ENCODE results near the gene FTCDNL1.

FTCDNL1 gene

DNA sequence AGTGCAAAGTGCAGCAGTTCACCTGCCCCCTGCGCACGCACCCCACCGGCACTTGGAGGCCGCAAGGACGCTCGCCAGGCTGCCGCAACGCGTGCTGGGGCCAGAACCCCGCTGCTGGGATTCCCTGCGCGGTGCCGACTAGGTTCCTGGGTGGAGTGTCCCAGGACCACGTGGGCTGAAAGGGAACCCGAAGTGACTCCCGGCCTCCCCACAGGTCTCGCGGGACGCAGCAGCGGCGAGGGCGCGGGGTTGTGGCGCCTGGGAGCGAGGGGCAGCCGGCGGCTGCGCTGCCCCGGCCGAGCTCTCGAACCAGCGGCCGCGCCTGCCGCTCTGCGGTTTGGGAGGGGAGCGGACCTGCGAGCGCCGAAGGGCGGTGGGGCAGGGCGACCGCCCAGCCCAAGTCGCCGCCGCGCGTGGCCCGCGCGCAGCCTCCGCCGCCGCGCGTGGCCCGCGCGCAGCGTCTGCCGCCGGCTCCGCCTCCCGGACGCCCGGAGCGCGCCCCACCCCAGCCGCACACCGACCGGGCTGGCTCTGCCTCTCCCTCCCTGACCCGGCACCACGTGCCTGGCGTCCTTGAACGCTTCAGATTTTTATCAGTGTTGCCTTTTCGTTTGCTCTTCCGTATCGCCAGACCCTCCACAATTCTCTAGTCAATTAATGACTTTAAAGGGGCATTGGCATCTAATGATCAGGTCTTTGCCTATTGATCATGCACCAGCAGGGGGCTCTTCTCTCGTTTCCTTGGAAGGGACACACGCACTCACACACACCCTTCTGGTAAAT, at the start of gene FTCDNL1:
FTCDNL1 (minus strand) TSS at position 475 of the 783 bp plus-strand sequence. CDS start 2,230 bp downstream, outside the sequence.
- peak; percentile 24 for DNase-seq

DNA sequence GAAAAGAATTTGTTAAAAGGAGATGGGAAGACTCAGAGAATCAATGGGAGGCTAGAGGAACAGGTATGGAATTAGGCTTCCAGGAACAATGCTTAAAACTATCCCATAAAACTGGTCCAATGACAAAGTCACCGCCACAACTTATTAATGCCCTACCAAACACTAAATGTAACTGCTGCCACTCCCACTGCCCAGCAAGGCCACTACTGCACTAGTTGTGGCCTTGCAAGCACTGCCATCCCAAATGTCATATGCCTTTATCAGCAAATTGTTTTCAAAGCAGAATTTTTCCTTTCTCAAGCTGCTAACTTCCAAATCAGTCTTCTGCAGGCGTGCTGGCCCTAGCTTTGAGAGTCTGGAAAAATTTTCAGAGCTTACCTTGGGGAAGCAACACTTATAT, 45.6 kb upstream of the FTCDNL1 start:
- DNase-seq, result no peak

DNA sequence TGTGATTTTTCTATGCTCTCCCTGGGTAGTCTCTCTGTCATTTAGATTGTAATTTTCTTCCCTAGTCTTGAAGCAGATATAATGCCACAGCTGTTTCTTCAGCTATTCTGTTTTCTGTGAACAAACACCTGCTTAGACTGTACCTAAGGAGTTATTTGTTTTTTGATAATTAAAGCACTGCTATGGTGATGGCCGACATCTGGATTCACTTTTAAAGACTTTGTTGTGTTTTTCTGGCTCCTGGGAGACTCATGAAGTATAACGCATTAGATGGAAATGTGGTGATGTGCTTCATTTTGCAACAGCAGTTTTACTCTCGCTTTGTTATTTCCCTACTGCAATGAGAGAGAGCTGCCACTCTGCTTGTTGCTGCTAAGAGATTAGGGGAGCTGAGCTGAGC, 44.4 kb upstream of the FTCDNL1 start:
- DNase-seq, result peak; percentile 13

DNA sequence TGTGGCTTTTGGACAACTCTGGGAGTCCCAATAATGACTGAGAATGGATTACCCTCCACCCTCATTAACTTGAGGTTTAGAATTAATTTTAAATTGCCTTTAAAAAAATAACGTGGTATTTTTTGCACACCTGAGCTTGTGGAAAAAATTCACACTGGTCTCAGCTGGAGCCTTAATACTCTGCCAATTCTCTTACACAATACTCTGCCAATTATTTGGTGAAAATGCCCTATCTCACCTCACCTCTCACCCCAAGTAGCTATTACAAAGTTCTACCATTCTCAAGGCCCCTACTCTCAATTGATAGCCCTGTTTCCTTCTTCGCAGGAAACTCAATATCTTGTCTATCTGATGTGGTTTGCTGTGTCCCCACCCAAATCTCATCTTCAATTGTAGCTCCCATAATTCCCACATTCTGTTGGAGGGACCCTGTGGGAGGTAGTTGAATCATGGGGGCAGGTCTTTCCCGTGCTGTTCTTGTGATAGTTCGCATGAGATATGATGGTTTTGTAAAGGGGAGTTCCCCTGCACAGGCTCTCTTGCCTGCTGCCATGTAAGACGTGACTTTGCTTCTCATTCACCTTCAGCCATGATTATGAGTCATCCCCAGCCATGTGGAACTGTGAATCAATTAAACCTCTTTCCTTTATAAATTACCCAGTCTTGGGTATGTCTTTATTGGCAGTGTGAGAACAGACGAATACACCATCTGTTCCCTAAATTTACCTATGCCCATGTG, 32.7 kb upstream of the FTCDNL1 start:
- DNase-seq, result no peak

DNA sequence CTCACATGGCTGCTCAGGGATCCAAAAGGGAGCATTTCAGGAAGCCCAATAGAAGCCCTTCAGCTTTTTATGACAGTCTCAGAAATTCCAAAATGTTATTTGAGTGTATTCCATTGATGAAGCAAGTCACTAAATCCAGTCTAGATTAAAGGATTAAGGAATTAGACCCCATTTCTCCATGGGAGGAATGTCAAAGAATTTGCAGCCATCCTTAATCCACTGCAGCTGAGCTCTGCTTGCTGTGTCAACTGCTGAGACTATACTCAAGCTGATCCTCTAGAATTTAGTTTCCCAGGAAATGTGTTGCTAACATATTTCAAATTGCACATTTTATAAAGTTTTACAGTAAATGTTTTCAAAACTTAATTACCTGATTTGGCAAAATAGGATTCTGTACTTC, 31.7 kb upstream of the FTCDNL1 start:
- no peak for DNase-seq

DNA sequence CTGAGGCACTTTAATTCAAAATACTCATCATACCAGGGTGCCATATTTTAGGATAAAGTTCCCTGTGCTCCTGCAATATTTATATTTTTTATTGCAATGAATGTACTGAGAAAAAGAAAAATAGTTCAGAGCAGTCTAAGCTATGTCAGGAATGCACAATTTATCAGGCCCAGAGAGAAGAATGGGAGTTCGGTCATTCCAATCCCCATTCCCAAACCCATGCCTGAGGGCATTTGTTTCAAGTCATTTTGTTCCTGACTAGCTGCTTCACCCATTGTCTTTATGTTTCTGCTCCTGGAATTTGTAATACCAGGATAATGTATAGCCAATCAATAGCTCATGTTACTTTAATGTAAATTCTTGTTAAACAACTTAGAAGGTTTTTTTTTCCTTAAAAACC, 24.4 kb upstream of the FTCDNL1 start:
- peak; percentile 5 for DNase-seq

DNA sequence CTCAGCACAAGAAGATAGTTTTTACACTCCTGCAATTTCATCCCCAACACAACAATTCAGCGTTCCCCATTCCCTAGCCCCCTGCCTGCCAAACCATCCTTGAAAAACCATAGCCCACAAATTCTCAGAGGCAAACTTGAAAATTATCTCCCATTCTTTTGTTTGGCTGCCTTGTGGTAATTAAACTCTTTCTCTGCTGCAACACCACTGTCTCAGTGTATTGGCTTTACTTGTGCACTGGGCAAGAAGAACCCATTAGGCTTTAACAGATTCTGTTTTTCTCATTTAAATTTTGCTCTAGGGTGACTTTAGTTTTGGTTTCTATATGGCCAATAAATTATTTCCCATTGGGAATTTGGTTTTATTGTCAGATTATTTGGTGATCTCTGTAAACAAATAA, 23.2 kb upstream of the FTCDNL1 start:
- no peak for DNase-seq

DNA sequence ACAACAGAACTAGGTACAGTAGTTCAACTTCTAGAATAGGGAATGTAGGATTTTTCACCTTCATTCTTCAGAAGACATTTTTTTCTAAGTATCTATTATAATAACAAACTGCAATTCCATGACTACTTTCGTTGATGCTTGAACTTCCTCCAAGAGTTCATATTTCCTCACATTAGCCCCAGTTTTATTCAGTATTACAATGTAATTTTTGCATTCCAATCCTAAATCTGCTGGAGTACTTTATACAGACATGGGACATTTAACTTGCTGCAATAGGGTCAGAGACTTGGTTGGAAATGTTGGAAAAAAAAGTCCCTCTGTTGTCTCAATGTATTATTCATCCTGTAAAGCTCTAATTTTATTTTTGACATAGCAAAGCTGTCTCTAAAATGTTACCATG, 19.6 kb upstream of the FTCDNL1 start:
- DNase-seq, result peak; percentile 5

DNA sequence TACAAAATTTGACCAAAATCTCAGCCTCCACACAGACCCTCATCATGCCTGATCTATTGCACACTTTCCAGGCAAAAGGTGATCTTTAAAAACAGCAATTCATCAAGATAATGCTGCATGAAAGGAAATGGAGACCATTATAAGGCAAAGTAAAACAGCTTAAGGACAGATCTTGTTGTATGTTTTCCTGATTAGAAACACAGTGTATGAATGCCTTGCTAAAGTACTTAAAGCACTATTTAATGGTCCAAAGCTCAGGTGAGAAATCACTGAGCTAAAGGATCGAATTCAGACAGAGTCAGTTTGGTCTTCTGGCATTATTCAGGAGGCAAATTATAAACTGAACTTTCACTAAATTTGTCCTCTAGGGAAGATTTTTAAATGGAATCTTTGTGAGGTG, 18.7 kb upstream of the FTCDNL1 start:
- no peak for DNase-seq

DNA sequence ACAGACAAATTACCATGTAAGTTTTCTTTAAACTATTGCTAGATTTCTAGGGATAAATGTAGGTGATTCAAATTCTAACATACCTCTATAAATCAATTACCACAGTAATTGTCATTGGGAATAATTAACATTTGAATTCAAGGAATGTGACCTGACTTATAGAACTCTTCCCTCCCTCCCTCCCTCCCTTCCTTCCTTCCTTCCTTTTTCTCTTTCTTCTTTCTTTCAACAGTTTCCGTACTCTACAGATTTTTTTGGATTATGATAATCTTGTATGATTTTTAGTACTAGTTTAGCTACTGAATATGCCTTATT, 18.2 kb upstream of the FTCDNL1 start:
- DNase-seq, result no peak

DNA sequence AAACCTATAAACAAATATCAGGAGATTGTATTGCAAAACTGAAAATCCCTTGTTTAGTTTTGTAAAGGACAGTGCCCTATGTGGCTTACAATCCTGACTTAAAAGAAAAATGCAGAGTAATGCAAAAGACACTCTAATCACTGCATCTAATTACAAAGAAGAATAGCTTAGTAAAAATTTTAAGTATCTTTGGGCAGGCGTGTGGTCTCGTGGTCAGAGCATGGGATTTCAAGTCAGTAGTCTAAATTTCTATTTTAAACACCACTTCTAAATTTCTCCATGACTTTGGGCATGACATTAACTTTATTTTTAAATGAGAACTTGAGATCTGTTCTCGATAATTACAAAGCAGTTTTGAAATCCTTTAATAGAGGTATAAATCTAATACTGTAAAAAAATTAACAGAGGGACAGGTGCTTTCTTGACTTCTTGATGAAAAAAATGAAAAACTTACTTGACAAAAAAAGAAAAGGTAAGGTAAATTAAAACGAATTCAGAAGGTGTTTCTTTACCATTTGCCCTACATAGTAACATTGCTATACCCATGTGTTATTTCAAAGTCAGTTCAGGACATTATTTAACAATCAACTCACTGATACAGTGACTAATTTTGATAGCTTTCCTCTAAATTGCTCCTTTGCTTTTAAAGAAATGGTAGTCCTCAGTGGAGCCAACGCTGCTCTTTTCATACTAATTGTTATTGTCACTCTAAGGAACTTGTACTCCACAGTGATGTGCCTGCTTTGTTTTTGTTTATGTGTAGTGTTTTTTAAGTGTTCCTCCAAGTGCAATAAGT, 17.6 kb upstream of the FTCDNL1 start:
- no peak for DNase-seq

DNA sequence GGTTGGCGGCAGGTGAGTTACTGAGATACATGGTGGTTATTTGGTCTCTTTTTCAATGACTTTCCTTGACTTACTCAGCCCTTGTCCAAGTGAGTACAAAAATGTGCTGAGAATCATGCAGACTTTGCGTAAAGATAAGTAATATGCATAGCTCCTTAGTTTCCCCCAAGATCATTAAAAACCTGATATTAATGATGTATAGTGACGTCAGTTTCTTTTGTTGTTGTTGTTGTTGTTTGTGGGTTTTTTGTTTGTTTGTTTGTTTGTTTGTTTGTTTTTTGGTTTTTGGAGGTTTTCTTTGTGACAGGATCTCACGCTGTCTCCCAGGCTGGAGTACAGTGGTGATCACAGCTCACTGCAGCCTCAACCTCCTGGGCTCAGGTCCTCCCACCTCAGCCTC, 14.9 kb upstream of the FTCDNL1 start:
- no peak for DNase-seq

DNA sequence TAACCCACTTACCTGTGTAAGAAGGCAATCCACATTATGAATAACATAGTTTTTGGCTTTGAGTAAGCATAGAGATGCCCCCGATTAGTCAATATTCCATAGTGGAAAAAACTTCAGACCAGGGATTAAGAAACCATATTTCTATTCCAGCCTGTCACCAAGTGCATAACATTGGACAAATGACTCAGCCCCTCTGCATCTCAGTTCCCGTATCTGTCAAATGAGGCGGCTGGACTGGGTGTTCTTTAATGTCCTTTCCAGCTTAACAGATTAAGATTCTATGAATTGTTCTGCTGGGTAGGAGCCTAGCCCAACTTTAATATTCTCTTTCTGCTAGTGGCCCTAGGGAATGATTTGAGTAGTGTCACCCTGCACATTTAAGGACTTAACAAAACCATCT, 11.8 kb upstream of the FTCDNL1 start:
- DNase-seq, result peak; percentile 22

DNA sequence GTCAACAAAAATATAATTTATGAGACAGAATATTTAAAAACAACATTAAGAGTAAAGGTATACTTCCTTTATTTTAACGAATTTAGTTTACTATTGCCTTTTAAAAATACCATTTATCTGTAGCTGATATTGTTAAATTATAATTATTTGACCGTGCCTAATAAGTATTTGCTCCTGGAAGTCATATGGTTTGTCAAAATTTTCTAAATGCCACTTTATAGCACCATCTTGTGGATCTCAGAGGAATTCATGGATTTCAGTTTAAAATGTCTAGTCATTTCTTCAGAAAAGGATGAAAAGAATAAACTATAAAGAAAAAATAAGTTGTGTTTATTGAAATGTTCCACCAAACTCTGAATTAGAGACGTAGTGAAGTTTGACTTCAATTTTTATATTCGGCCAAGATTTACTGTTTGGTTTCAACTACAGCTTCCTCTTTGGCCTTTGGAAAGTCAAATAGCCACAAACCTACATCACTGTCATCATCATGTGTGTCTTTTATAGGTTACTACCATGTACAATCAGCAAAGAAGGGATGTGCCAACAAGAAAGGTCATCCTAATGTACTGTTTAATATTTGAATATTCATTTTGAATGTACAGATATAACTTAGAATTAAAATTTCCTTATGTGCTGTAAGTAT, 10.3 kb upstream of the FTCDNL1 start:
- DNase-seq, result peak; percentile 20

DNA sequence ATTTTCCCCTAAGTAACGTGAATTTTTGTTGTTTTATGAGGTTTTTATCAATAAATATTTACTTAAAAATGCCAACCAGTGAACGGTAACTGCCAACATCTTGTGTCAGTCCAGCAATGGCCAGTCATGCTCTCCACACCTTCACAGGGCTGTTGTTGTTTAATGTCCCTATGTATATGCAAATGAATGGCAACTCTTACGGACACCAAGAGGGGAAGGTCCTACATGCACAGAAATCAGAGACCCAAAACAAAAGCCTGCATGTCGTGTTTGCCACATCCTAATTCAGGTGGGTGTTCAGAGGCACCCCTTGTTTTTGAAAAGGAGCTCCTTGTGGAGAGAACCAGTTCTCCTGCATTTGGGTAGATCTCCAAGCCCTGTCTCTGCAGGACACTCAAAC, 4.8 kb upstream of the FTCDNL1 start:
- DNase-seq, result no peak

DNA sequence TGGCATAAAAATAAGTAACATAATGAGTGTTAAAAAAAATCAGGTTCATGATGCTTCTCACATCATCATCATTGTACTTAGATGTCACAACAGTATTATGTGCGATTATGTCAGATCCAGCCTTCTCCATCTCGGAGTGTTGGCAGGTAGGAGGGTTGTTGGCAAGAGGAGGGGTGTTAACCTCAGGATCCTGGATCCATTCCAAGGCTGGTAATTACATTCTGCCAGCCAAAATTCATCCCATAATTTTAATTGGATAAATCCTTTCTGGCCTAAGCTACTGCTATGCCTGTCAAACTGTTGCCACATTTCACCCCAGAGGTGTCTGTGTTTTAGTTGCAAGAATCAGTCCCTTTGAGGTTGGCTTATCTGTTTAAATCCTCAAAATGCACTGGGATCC, 891 bp upstream of the FTCDNL1 start:
- DNase-seq, result no peak

DNA sequence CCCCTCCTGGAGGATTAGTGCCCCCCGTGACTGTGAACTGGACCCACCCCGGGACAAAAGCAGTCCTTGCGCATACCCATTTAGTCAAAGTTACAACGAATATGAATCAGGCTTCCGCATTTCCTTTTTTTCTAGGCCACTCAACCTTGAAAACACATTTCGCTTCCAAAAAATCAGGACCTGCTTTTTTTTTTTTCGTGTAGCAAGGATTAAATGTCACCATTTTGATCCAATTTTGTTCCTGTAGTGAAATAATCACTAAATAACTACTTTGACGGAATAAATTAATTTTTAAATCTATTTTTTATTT, 464 bp upstream of the FTCDNL1 start:
- DNase-seq, result no peak

DNA sequence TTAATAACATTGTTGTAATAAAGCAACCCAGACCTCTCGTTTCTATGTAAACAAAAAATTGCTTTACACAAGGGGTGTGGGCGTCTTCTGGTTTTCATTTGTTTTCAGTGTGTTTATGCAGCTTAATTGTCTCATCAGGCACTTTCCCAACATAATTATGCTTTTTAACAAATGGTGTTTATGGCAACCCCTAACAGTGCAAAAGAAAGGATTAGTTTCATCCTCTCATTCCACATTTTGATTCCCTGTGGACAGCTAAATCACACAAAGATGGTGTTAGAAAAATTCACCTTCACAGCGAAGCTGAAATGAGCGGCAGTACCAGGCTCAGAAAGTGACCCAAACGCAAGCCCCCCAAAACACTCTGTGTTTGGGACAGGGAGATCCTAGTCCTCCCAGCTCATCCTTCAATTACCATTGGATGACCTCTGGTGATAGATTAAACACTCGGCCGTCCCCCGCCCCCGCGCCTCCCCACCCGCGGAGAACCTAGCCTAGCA, 724 bp downstream of the FTCDNL1 start:
- no peak for DNase-seq

DNA sequence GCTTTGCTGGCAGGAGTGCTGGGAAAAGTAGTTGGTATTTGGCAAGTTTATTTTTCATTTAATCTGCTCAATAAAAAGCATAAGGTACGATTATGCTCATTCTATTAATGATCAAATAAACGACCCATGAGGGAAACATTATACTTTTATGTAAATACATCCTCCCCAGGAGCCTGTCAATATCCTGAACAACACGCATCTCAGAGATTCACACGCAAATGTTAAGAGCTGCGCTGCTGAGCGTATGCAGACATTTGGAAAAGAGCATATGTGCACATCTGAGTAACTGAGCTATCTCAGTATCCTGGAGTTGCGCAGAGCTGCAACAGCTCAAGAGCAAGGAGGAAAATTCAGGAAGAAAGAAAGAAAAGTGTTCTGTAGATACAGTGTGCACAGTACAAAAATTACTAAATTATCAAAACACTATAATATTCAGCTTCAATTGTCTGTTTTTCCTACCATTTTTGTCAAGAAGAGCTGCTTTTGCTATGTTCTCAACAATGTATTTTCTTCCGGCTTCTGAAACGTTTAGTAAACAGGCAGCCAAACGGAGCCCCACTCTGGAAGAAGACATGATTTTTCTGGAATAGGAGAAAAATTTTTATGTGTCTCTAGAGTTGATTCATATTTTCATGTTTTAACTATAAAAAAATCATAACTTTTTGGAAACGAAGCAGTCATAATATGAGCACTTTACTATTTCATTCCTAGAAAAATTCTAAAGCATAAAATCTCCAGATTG, 2.4 kb downstream of the FTCDNL1 start:
- no peak for DNase-seq

DNA sequence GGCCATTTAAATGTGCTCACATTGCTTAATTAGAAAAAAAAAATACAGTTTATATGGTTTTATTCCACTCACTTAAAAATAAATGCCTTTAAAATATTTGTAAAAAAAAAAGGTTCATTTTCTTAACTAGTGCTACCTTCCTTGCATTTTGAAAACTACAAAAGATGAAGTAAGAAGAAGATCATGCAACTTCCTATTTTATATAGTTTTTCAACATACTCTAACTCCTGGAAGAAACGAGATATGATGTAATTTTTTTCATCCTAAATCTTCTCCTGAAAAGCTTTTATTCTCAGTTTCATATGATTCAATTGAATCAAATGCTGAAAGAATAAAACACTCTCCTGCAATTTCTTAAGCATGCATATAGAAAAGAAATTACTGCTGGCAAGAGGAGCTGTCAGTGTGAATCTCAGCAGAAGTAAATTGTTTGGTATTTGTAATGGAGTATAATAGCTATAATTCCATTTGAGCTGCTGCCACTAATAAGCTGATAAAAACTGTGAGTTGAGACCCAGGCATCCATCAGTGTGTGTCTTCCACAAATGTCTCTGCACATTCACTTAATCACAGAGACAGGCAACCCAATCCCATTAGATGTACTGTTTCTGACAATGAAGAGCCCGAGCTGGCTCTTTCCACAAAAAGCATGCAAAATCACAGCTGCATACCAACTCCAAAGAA, 3.7 kb downstream of the FTCDNL1 start:
- DNase-seq, result no peak

DNA sequence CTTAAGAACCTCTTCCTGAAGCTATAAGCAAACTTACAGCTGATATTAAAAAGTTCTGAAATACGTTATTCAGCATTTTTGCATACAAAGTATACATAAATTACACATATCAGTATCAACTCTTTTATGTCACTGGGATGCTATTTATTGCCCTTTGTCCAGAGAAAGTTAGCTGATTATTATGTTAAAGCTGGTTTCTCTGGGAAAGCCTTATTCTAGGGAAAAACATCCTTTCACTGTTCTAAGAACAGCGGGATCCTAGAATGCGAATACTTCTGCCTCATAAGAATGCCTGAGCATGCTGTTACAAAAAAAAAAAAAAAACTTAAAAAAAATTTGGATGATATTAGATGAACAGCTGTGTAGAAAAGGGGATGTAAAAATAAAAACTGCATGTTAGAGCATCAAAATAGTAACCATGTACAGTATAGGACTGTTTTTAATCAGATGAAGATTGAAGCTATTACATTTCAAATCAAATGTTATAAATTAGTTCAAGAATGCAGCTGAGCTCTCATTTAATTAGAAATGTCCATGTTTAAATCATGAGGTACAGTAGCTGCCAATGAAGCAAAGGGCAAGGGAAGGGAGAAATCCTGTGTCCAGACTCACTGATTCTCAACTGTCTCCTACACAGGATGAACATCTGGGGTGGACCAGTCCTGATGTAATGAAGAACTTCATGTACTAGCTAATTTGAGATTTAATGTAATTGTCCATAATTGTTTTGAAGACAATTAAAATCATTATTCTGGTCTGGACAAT, 8.2 kb downstream of the FTCDNL1 start:
- no peak for DNase-seq

Measured in fibroblast of skin of right quadriceps (primary cell).